Astrocyte of the spinal cord (primary cell): Measurements from ENCODE around the gene FAM227B.
A peak's percentile ranks its signal among the peaks of the same experiment; 100 is the strongest.

Experiments
- DNase-seq: peaks from one replicate; pipeline ENCODE4 v3.0.0; 2011; ENCODE audit warnings: low read depth, low spot score
- H3K4me3 ChIP-seq: 2 replicates; pipeline ENCODE4 v1.5.1; 2011; ENCODE audit warnings: low read depth, mild to moderate bottlenecking, low read length, moderate library complexity
- CTCF ChIP-seq: IDR thresholded peaks from 2 replicates; pipeline ENCODE4 v1.5.1; 2012; ENCODE audit warnings: low read depth, mild to moderate bottlenecking, low read length, inconsistent platforms
- in situ Hi-C: cut with HindIII; loops from 2 replicates; pipeline ENCODE4 v1.10.0; 2017; ENCODE audit warnings: low sequenced_read_pairs

The FAM227B gene

GRCh38 chr15:49301562-49301961, 319.1 kb downstream of the FAM227B start:
- DNase-seq = peak; percentile 41
- no peak for TF ChIP-seq CTCF
- H3K4me3 ChIP-seq = no peak overlapping the region
- in situ Hi-C loops = no loop called here

DNA sequence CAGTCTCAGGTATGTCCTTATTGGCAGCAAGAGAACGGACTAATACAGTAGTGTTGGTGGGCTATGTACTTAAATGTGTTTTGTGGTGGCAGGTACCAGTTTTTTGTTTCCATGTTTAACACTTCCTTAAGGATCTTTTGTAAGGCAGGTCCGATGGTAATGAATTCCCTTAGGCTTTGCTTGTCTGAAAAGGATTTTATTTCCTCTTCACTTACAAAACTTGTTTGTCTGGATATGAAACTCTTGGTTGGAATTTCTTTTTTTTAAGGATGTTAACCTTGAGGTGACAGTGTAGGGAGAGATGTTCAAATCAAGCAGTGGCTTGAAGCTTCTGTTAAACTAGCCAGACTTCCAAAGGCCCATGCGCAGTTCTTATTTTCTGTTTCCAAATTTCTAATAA, 319.8 kb downstream of the FAM227B start:
- in situ Hi-C loops = no loop called here
- H3K4me3 ChIP-seq = no peak overlapping the region
- DNase-seq = no peak
- TF ChIP-seq CTCF = no peak

- TF ChIP-seq CTCF = no peak
- DNase-seq = no peak
- in situ Hi-C loops = no loop called here
- no peak overlapping the region for H3K4me3 ChIP-seq
These were observed 323.0 kb downstream of the FAM227B start for GRCh38 chr15:49297584-49297983.

GRCh38 chr15:49296258-49296657, 324.4 kb downstream of the FAM227B start:
- H3K4me3 ChIP-seq = no peak overlapping the region
- no peak for DNase-seq
- in situ Hi-C loops = no loop called here
- no peak for TF ChIP-seq CTCF

DNA sequence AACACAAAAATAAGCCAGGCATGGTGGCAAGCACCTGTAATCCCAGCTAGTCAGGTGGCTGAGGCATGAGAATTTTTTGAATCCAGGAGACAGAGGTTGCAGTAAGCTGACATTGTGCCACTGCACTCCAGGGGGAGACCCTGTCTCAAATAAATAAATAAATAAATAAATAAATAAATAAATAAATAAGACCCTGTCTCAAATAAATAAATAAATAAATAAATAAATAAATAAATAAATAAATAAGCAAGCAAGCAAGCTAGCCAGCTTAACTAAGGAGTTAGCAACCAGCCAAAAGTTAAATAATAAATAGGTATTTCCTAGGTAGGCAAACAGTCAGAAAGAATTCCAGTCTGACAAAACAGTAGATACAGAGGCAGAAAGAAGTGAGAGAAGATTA, 326.7 kb downstream of the FAM227B start:
- no peak for TF ChIP-seq CTCF
- DNase-seq = no peak
- no peak overlapping the region for H3K4me3 ChIP-seq
- in situ Hi-C loops = no loop called here

- TF ChIP-seq CTCF = no peak
- in situ Hi-C loops = no loop called here
- no peak overlapping the region for H3K4me3 ChIP-seq
- no peak for DNase-seq
These were observed 330.4 kb downstream of the FAM227B start for GRCh38 chr15:49290191-49290590.

DNA sequence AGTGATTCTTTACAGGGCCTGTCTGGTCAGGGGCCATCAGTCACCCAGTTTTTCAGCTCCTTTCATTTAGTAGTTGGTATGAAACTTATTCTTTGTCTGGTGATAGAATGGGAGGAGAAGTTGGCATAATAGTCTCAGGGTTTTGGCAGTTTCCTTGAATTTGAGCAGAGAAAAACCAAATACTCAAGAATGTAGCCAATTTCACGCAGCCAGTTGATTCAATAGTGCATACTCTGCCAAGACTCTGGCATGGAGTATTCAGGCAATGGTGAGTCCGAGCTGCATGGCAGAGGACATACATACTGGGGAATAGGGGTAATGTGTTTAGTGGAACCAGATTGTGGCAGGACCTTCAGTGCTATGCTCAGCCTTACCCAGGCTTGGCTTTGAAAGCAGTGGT, 332.2 kb downstream of the FAM227B start:
- in situ Hi-C loops = no loop called here
- DNase-seq = peak; percentile 18
- H3K4me3 ChIP-seq = no peak overlapping the region
- TF ChIP-seq CTCF = no peak
